Lower lobe of right lung (tissue), 2 donors: ENCODE data around the gene CALD1. TPM values are rescaled to one million over a fixed set of nuclear protein-coding genes. Genes with fewer than 3 reads are reported as not detected.

Source experiments
- ATAC-seq, 2 donors: fragments of 200-7000 bp; cut with Tn5 transposase; one replicate each; pipeline ENCODE4 v1.9.1; 2020 to 2022; ENCODE audit warnings: mild to moderate bottlenecking in 2 of 2, moderate library complexity in 2 of 2
- DNase-seq: peaks from one replicate; pipeline ENCODE4 v3.0.0-alpha.2; 2020
- H3K27ac ChIP-seq: fragments of 200-600 bp; one replicate; pipeline ENCODE4 v1.8.0; 2022
- H3K27me3 ChIP-seq: fragments of 200-600 bp; one replicate; pipeline ENCODE4 v1.8.0; 2022; ENCODE audit warnings: low read depth
- H3K36me3 ChIP-seq: fragments of 200-600 bp; one replicate; pipeline ENCODE4 v1.8.0; 2022; ENCODE audit warnings: mild to moderate bottlenecking
- H3K4me1 ChIP-seq: fragments of 200-600 bp; one replicate; pipeline ENCODE4 v1.8.0; 2022
- H3K4me3 ChIP-seq: fragments of 200-600 bp; one replicate; pipeline ENCODE4 v1.8.0; 2022; ENCODE audit warnings: mild to moderate bottlenecking
- H3K9me3 ChIP-seq: fragments of 200-600 bp; one replicate; pipeline ENCODE4 v1.8.0; 2022
- intact Hi-C: fragments of 100-400 bp; cut with DNase I; formaldehyde crosslinking; loops from one replicate; pipeline ENCODE4 v1.11.0; 2022
- total RNA-seq: library from RNA; stranded (reverse); fragmentation: NEBNext Ultra II Directional; extraction: Animal tissue kit (Norgen Biotek cat#: 25700); gene quantifications from one replicate; pipeline ENCODE4 v1.2.1, GENCODE V29; 2021
- TF ChIP-seq, protein P1 (sequence below): fragments of 200-600 bp; IDR thresholded peaks from one replicate; pipeline ENCODE4 v1.8.0; 2022; ENCODE audit warnings: antibody characterized with exemption, mild to moderate bottlenecking
- donor health status: DM: no; HTN: yes; CAD: no; lungs with severe emphysema.

CALD1 gene
- total RNA-seq, 1 donor from 2014 or later = 140 TPM

DNA sequence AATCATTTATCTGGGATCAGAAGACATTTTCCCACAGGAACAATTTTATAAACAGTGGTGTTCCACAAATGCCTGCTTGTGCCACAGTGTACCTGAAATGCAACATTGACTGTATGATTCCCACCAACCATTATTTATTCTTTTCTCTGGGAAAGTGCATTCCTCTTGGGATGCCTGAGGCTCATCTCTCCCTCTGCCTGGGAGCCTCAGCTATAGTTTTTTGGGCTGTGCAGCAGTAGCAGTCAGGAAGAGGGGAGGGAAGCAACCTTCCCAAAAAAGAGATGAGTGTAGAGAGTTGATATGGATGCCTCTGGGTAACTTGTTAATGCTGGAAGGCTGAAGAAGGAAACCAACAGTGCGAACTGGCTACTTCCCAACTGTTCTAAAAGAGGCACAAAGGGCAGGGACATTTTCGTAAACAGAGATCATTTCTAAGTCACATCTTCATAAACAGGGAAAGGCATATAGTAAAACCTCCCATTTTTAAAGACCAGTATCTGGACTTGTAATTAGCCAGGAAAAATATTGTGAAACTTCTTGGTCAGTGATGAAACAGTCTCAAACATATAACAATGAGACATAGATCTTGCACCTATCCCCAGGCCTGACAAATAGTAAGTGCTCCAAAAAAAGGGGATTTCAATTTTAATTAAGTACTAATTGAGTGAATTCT is 1.4 kb upstream of the CALD1 start:
- no peak overlapping the region for H3K4me3 ChIP-seq
- TF ChIP-seq, protein P1, sequence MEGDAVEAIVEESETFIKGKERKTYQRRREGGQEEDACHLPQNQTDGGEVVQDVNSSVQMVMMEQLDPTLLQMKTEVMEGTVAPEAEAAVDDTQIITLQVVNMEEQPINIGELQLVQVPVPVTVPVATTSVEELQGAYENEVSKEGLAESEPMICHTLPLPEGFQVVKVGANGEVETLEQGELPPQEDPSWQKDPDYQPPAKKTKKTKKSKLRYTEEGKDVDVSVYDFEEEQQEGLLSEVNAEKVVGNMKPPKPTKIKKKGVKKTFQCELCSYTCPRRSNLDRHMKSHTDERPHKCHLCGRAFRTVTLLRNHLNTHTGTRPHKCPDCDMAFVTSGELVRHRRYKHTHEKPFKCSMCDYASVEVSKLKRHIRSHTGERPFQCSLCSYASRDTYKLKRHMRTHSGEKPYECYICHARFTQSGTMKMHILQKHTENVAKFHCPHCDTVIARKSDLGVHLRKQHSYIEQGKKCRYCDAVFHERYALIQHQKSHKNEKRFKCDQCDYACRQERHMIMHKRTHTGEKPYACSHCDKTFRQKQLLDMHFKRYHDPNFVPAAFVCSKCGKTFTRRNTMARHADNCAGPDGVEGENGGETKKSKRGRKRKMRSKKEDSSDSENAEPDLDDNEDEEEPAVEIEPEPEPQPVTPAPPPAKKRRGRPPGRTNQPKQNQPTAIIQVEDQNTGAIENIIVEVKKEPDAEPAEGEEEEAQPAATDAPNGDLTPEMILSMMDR = no peak
- H3K9me3 ChIP-seq = no peaks in the 10 kb centered on the region
- DNase-seq (no peak), ATAC-seq (no peak)
- H3K36me3 ChIP-seq = no peaks in the 10 kb centered on the region
- intact Hi-C loops = no loop called here
- peak overlapping the region; percentile 84 for H3K27ac ChIP-seq
- H3K4me1 ChIP-seq = peaks cover 9% of the 10 kb centered on the region
- no peaks in the 10 kb centered on the region for H3K27me3 ChIP-seq

DNA sequence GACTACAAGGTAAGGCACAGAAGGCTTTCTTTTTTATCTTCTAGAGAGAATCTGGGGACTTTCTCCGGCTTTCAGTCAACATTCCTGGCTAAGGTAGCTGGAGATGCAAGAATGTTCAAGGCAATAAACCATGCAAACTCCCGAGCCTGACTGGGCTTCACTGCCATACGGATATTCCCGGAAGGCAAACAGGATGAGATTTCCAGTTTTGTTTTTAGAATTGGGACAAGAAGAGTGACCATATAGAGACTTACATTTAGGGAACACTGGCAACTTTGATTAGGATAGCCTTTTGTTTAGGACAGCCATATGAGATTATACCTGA is 269 bp downstream of the CALD1 start:
- Histone ChIP-seq H3K9me3 (no peaks in the 10 kb centered on the region), H3K36me3 (no peaks in the 10 kb centered on the region), H3K4me3 (peak overlapping the region; percentile 59), H3K4me1 (peaks cover 9% of the 10 kb centered on the region), H3K27ac (peak overlapping the region; percentile 84), H3K27me3 (no peaks in the 10 kb centered on the region)
- intact Hi-C loops = no loop called here
- TF ChIP-seq, protein P1 = no peak
- DNase-seq (no peak), ATAC-seq (peak in 1 of 2 donors; percentile 17)

DNA sequence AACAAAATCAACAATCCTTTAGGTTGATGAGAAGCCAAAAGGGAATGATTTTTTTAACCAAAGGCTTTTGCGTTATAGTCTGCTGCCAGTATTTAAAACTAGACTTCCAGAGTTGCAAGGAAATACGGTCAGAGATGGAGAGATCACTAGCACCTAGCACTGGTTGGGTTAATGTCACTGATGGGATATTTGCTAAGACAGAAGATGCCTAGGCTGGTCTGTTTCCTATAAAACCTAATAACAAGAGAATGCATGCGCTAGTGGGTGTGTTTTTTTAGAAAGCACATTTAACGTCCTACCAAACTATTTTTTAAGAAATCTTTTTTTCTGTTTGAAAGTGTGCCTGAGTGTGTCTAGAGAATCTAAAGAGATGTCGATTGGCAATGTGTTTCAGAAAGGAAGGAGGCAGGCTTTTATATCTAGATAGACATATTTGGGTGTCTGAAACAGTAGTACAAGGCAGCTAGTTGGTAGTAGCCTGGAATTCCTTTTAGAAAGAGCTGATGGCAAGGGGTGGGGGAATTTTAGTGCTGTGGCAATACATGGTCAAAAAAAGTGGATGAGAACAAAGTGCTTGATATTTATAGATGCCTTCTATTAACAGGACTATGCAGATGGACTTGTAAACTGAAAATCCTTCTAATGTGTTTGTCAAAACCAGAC is 863 bp downstream of the CALD1 start:
- H3K27me3 ChIP-seq = no peaks in the 10 kb centered on the region
- DNase-seq = no peak
- H3K27ac ChIP-seq = peak overlapping the region; percentile 84

DNA sequence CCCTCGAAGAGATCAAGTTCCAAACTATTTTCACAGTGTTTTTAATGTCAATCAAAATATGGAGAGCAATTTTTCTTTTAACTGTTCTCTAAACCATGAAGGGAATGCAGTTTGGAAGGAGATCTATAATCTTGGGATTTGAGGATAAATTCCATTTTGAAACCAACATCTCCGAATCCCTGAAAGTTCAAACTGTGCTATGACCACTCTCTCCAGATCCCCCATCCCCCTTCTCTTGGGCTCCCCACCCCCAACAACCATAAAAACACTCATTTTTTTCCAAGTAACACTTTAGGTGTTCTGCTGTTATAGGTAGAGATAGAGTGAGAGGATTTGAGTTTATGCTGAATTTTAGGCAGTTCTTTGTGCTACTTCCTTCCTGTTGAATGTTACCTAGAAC is 1.7 kb downstream of the CALD1 start:
- peak overlapping the region; percentile 84 for H3K27ac ChIP-seq
- H3K9me3 ChIP-seq = no peaks in the 10 kb centered on the region
- peak overlapping the region; percentile 59 for H3K4me3 ChIP-seq
- intact Hi-C loops = no loop called here
- no peaks in the 10 kb centered on the region for H3K27me3 ChIP-seq
- TF ChIP-seq, protein P1 = no peak
- DNase-seq (no peak), ATAC-seq (no peak)
- H3K4me1 ChIP-seq = peaks cover 9% of the 10 kb centered on the region
- H3K36me3 ChIP-seq = no peaks in the 10 kb centered on the region

More for the DNA sequence above, 863 bp downstream of the CALD1 start:
- Histone ChIP-seq H3K36me3 (no peaks in the 10 kb centered on the region), H3K4me1 (peaks cover 9% of the 10 kb centered on the region), H3K4me3 (peak overlapping the region; percentile 59), H3K9me3 (no peaks in the 10 kb centered on the region)
- TF ChIP-seq, protein P1 = no peak
- intact Hi-C loops = no loop called here
- ATAC-seq = peak in 1 of 2 donors; percentile 27

DNA sequence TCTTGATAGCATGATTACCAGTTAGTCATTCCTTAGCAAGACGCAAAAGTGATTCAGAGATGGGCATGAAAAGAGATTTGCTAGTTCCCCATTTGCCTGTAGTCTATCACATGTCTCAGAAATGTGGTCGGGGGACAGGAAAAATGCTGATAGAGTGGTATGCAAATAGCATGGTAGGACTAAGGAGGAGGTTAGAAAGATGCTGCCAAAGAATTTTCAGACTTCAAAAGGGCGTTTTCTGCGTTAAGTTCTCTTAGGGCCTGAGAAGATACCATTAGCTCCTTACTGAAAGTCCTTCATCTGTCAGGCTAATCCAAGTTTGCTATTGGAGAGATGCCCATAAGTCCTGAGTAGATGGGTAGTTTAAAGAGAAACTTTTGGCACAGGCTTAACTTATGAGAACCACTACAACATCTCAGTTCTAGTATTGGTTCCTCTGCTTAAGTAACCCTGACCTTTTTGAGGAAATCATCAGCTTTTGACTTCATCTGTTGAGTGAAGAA is 2.7 kb downstream of the CALD1 start:
- H3K36me3 ChIP-seq = no peaks in the 10 kb centered on the region
- DNase-seq (no peak), ATAC-seq (no peak)
- TF ChIP-seq, protein P1 = no peak
- no peaks in the 10 kb centered on the region for H3K27me3 ChIP-seq
- intact Hi-C loops = no loop called here
- no peaks in the 10 kb centered on the region for H3K9me3 ChIP-seq
- no peak overlapping the region for H3K27ac ChIP-seq
- peak overlapping the region; percentile 59 for H3K4me3 ChIP-seq
- H3K4me1 ChIP-seq = peaks cover 9% of the 10 kb centered on the region
